Endothelial cell (in vitro differentiated cells): ENCODE measurements around the gene HUNK. TPM values are rescaled to one million over a fixed set of nuclear protein-coding genes. Genes with fewer than 3 reads are reported as not detected.

ENCODE experiments used
- DNase-seq: peaks from one replicate; pipeline ENCODE4 v3.0.0; 2021; ENCODE audit warnings: low spot score
- H3K27ac Mint-ChIP-seq: one replicate; pipeline ENCODE4 v1.8.0; 2021; ENCODE audit warnings: mixed read lengths, inconsistent platforms; ENCODE audit not compliant: unreplicated experiment
- H3K27me3 Mint-ChIP-seq: one replicate; pipeline ENCODE4 v1.8.0; 2021; ENCODE audit warnings: mild to moderate bottlenecking, moderate library complexity, mixed read lengths, inconsistent platforms; ENCODE audit not compliant: unreplicated experiment
- H3K36me3 Mint-ChIP-seq: one replicate; pipeline ENCODE4 v1.8.0; 2021; ENCODE audit warnings: mild to moderate bottlenecking, low read depth, mixed read lengths, inconsistent platforms; ENCODE audit not compliant: unreplicated experiment
- H3K4me1 Mint-ChIP-seq: one replicate; pipeline ENCODE4 v1.8.0; 2021; ENCODE audit warnings: mild to moderate bottlenecking, mixed read lengths, inconsistent platforms; ENCODE audit not compliant: unreplicated experiment
- H3K4me3 Mint-ChIP-seq: one replicate; pipeline ENCODE4 v1.8.0; 2021; ENCODE audit warnings: mild to moderate bottlenecking, mixed read lengths, inconsistent platforms; ENCODE audit not compliant: unreplicated experiment
- H3K9me3 Mint-ChIP-seq: one replicate; pipeline ENCODE4 v1.8.0; 2021; ENCODE audit warnings: mixed read lengths, inconsistent platforms; ENCODE audit not compliant: unreplicated experiment
- CTCF ChIP-seq: fragments of 200-600 bp; sonication (generic); IDR thresholded peaks from one replicate; pipeline ENCODE4 v1.5.0; 2021; ENCODE audit warnings: antibody characterized with exemption; ENCODE audit not compliant: unreplicated experiment
- total RNA-seq: library from RNA; stranded (reverse); fragmentation: NEBNext Ultra II Directional; extraction: Animal tissue kit (Norgen Biotek cat#: 25700); gene quantifications from one replicate; pipeline ENCODE4 v1.2.1, GENCODE V29; 2021; ENCODE audit not compliant: unreplicated experiment

HUNK gene
- total RNA-seq, 1 donor from 2014 or later = 19.3 TPM

GRCh38 chr21:31892686-31893085 lies 19.9 kb downstream of the HUNK start:
- Mint-ChIP-seq H3K36me3 (peaks cover 3% of the 10 kb centered on the region), H3K27ac (no peak overlapping the region), H3K4me3 (peak overlapping the region; percentile 6), H3K9me3 (no peaks in the 10 kb centered on the region), H3K27me3 (no peaks in the 10 kb centered on the region), H3K4me1 (peaks cover 24% of the 10 kb centered on the region)
- DNase-seq = no peak
- no peak for TF ChIP-seq CTCF

GRCh38 chr21:31893851-31894415 lies 21.1 kb downstream of the HUNK start:
- no peak for TF ChIP-seq CTCF
- DNase-seq = no peak
- Mint-ChIP-seq H3K36me3 (peaks cover 3% of the 10 kb centered on the region), H3K4me1 (peaks cover 25% of the 10 kb centered on the region), H3K9me3 (no peaks in the 10 kb centered on the region), H3K27me3 (no peaks in the 10 kb centered on the region), H3K4me3 (no peak overlapping the region), H3K27ac (no peak overlapping the region)

- H3K36me3 Mint-ChIP-seq = peaks cover 3% of the 10 kb centered on the region
- no peak for TF ChIP-seq CTCF
- DNase-seq = no peak
- no peaks in the 10 kb centered on the region for H3K27me3 Mint-ChIP-seq
- no peak overlapping the region for H3K4me3 Mint-ChIP-seq
- no peaks in the 10 kb centered on the region for H3K9me3 Mint-ChIP-seq
- peaks cover 25% of the 10 kb centered on the region for H3K4me1 Mint-ChIP-seq
- H3K27ac Mint-ChIP-seq = no peak overlapping the region
These were observed 21.6 kb downstream of the HUNK start for GRCh38 chr21:31894457-31894856.

GRCh38 chr21:31895077-31895835 lies 22.4 kb downstream of the HUNK start:
- Mint-ChIP-seq H3K4me3 (no peak overlapping the region), H3K27ac (no peak overlapping the region), H3K4me1 (peaks cover 25% of the 10 kb centered on the region), H3K9me3 (no peaks in the 10 kb centered on the region), H3K36me3 (peaks cover 3% of the 10 kb centered on the region), H3K27me3 (no peaks in the 10 kb centered on the region)
- DNase-seq = no peak
- TF ChIP-seq CTCF = no peak

GRCh38 chr21:31896019-31896418 lies 23.2 kb downstream of the HUNK start:
- Mint-ChIP-seq H3K27me3 (no peaks in the 10 kb centered on the region), H3K9me3 (no peaks in the 10 kb centered on the region), H3K36me3 (peaks cover 3% of the 10 kb centered on the region), H3K27ac (no peak overlapping the region), H3K4me1 (peaks cover 25% of the 10 kb centered on the region), H3K4me3 (no peak overlapping the region)
- DNase-seq = no peak
- TF ChIP-seq CTCF = no peak
